GM21786 (cell line): ENCODE measurements around the gene SYT8.

Source experiments
- ATAC-seq: cut with Tn5 transposase; IDR thresholded peaks from one replicate; pipeline ENCODE4 v1.9.1; 2021; ENCODE audit not compliant: unreplicated experiment

The SYT8 gene

DNA sequence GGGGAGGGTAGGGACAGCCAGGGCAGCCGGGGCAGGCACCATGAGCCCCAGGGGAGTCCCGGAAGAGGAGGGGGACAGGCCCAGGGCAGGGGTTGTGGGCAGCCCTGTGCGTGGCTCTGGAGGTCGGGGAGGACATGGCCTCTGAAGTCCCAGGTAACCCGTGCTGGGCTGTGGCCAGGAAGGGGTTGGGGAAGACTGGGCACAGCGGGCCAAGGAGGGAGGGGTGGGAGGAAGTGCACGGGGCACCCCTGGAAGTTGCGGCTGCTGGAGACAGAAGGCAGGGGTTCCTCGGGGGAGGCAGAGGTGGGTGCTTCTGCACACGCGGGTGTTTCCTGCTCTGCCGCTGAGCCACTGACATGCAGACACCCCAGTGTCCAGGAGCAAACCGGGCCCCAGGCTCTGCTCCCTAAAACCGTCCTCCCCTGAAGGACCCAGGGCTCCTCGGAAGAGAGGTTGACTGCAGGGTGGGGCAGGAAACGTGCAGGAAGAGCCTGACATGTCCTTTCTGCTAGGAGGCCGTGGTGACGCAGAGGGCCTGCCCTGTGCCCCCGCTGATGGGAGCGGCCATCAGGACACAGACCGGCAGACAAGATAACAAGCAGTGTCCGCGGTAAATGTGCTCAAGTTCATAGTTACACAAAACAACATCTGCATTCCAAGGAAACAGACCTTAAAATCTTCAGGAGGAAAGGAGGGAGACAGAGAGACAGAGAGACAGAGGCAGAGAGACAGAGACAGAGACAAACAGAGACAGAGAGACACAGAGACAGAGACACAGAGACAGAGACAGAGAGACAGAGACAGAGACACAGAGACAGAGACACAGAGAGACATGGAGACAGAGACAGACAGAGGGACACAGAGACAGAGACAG, 9.7 kb downstream of the SYT8 start:
- no peak for ATAC-seq

DNA sequence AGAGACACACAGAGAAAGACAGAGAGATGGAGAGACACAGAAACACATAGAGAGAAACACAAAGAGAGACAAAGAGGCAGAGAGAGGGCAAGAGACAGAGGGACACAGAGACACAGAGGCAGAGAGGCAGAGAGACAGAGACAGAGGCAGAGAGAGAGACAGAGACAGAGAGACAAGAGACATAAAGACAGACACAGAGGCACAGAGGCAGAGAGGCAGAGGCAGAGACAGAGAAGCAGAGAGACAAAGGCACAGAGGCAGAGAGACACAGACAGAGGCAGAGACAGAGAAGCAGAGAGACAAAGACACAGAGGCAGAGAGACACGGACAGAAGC, 10.3 kb downstream of the SYT8 start:
- no peak for ATAC-seq

DNA sequence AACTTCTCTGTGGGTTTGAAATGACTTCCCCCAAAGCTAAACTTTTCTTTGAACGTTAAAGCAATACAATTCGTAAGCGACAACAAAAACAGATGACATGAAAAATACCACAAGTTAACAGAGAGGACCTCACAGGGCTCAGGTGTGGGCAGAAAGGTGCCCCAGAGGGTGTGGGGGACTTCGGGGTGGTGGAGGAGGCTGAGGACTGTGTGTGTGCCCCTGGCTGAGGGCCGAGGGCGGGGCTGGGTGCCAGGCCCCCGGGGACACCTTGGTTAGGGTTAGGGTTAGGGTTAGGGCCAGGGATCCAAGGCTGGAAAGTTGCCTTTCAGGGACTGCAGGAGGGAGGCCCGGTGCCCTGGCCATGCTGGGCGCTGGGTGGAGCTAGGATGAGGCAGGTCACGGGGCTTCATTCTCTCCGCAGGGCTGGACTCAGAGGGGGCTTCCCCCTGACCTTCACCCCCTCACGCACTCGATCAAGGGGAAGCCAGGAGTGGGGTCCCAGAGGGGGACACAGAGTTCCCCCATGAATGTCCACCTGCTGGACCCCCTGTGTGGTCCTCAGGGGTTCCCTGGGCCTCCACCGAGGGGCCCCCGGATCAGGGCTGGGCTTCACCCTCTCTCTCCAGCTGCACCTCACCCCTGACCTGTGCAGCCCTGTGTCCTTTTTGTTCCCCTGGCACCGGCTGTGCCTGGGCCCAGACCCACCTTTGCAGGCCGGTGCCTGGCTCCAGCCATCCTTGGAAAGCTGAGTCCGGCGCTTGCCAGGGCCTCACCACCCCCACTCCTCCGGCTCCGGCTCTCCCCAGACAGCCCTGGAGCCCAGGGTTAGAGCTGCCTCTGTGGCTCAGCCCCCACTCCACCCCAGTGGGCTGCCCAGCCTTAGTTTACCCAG, 11.0 kb downstream of the SYT8 start:
- no peak for ATAC-seq

DNA sequence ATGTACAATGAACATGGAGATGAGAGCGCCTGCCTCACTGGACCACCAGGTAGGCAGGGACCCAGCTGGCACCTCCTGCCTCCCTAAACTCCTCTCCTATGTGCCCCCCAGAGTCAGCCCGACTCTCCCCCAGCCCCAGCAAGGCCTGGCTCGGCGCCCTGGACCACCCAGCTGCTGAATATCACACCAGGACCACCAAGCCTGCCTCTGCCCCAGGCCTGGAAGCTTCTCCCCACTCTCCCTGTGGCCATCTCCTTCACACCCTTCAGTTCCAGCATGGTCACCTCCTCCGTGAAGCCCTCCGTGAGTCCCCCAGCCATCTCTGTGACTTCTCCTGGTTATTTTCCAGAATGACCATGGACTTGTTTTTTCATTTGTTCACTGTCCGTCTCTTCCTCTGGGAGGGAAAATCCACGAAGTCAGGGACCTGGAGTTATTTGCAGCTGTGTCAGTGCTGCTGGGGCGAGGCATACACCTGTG, 11.7 kb downstream of the SYT8 start:
- ATAC-seq = no peak

DNA sequence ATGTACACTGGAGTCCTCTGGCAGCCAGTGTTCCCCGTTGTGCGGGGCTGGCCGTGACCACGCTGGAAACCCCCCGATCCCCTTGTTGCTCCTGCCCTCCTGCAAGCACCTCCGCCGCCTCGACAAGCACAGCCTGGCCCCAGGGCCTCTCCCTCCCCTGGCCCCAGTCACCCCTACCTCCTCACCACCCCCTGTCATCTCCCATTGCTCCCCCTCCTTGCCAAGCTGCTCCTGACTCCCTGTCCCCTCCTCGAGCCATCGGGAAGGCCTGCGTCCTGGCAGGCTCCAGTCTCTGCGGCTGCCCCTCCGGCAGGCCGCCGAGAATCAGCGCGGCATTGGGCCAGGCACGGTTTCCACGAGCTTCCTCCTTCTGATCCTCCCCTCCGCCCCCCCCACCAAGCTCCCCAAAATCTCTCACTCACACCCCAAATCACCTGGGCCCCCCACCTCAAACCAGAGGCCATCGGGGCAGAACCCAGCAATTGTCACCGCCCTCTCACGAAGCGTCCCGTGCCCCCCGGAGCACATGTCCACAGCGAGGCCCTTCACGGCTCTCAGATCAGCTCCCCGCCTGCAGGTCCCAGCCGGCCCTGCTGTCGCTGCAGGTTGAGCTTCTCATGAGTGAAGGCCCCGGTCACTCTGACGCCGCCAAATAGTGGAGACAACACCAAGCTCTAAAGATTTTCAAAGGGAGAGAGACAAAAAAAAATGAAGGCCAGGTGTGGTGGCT, 12.4 kb downstream of the SYT8 start:
- ATAC-seq = no peak

DNA sequence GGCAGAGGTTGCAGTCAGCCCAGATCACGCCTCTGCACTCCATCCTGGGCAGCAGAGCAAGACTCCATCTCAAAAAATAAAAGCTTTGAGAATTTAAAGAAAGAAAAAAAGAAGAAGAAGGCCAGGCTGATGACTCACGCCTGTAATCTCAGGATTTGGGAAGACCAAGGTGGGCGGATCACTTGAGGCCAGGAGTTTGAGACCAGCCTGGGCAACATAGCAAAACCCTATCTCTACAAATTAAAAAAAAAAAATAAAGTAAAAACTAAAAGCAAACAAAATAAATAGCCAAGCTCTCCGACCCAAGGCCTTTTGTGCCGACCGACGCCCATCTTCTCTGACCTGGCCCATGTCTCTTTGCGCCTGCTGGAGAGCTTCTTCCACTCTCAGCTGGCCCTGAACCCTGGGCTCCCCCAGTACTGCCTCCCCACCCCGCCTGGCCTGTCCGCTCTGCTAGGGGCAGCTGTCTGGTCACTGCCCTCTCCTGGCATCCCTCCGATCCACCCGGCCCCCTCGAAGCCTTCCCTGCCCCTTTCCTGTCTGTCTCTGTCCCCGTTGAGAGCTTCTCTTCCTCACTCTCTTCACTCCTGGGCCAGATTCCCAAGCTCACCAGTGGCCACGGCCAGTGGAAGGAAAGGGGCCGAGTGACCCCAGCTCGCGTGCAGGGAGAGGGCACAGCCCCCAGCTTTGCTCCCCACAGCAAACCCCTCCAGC, 13.3 kb downstream of the SYT8 start:
- ATAC-seq = no peak

DNA sequence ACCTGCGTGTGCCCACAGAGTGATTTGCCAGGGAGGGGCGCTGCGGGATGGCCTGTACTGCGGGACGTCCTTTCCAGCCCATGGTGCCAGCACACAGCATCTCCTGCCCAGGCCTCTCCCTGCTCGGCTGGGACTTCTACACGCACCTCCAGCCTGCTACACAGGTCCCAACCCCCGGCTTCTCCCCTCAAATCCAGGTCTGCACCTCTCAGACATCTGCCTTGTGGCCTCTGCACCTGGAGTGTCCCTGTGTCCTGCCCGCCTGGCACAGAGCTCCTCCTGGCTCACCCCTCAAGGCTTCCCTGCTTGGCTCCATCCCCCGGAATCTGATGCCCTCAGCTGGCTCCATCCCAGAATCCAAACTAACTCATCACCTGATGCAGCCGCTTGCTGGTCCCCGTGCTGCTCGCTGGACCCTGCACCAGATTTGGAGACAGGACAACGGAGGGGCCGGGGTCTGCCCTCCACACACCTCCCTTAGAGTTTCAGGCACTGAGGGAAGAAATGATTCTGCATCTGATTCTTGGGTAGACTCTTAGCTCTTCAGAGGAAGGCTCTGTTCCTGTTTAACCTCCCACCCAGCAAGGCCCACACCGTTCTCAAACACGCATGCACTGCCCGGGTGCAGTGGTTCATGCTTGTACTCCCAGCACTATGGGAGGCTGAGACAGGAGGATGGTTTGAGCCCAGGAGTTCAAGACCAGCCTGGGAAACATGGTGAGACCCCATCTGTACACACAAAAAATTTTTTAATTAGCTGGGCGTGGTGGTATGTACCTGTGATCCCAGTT, 14.0 kb downstream of the SYT8 start:
- no peak for ATAC-seq

DNA sequence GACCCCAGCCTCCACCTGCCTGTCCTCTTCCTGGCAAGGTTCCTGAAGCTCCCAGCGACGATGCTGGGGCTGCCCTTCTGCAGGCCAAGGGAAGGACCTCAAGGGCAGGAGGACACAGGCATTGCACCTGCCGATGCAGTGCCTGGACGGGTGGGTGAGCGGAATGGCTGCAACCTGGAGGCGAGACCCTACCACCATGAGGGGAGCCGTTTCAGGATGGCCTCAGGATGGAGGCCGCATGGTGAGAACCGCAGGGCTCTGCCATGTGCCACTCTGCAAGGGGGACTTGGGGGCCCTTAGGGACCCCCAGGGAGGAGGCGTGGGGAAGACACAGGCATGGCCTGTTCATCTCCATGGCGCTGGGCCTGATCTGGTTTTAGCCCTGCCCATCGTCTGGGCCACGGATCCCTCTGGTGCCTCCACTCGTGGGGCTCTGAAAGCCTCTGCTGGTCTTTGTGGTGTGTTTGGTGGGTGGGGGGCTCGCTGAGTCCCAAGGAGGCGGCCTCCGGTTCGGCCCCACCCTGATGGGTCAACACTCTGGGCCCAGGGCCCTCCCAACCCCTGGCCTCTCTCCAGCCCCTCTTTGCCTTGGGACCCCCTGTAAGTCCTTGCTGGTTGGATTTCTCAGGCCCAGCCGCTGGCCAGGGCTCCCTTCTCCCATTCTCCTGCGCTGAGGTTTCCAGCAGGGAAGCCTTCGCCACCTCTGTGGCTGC, 16.8 kb downstream of the SYT8 start:
- ATAC-seq = no peak

DNA sequence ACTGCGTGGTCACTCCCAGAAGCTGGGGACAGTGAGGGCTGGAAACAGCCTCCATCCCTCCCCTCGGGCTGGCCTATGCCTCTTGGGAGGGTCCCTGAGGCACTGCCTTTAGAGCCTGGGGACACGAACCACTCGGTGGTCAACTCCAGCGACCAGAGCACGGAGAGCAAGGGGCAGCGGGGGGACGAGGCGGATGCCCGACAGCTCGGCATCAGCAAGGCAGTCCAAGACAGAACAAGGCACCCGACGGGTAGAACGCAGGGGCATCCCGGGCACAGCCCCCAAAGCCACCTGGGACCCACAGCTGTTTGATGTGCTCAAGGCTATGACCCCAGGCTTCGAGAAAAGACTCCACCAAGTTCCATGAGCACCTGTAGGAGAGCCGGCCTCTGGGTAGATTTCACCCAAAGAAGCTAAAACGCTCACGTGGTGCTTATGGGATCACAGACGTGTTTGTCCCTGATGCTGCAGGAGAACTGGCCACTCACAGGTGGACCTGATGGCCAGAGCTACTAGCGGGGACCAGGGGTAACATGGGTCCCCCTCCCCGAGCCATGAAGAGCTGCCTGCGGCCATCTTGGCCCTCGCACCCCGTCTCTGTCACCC, 17.6 kb downstream of the SYT8 start:
- no peak for ATAC-seq

DNA sequence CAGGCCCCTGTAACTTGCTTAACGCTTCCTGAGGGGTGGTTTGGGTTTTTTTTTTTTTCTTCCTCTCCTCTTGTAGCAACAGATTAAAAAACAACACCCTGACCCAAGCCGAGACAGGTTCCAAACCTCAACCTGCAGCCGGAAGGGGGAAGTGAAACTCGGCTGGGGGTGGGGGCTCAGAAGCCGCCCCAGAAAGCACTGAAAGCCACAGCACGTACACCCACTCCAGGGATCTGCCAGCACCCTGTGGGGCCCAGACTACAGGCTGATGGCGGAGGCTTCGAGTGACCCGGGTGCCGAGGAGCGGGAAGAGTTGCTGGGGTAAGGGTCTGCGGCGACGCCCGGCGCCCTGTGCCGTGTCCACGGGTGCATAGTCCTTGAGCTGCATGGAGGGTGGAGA, 18.1 kb downstream of the SYT8 start, which contains the start of gene LSP1:
Gene LSP1, plus strand, starts transcription at position 208 of the 400 bp plus-strand sequence. Its CDS starts 61 bp downstream, at position 269.
- ATAC-seq = peak; percentile 33

DNA sequence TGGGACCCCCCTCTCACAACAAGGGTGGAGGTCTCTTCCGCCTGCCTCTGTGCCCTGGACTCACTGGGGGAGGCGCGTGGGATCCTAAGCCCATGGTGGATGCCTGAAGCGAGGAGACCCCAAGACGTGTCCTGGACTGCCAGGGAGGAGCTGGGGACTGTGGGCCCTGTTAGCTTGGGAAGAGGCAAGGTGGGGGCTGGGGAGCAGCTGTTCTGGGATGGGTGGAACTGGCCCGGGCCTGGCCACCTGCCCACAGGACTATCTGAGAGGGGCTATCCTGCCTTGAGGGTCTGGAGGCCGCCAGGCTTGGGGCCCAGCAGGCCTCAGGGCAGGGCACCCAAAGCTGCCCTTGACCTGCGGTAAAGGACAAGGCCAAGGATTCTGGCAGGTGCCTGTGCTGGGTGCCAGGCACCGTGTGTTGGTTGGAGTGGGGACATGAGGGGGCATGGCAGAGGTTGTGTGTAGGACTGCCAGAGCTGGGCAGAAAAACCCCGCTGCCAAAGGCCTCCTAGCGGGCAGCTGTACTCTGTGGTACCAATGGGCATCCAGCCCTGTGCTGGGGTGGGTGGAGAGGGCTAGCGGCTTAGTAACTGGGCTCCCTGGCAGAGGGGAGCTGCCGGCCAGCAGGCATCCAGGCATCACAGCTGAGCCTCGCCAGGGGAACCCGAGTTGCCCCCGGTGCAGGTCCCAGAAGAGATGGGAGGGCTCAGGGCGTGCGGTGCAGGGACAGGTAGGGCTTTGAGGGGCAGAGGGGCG, 18.8 kb downstream of the SYT8 start:
- ATAC-seq = no peak

DNA sequence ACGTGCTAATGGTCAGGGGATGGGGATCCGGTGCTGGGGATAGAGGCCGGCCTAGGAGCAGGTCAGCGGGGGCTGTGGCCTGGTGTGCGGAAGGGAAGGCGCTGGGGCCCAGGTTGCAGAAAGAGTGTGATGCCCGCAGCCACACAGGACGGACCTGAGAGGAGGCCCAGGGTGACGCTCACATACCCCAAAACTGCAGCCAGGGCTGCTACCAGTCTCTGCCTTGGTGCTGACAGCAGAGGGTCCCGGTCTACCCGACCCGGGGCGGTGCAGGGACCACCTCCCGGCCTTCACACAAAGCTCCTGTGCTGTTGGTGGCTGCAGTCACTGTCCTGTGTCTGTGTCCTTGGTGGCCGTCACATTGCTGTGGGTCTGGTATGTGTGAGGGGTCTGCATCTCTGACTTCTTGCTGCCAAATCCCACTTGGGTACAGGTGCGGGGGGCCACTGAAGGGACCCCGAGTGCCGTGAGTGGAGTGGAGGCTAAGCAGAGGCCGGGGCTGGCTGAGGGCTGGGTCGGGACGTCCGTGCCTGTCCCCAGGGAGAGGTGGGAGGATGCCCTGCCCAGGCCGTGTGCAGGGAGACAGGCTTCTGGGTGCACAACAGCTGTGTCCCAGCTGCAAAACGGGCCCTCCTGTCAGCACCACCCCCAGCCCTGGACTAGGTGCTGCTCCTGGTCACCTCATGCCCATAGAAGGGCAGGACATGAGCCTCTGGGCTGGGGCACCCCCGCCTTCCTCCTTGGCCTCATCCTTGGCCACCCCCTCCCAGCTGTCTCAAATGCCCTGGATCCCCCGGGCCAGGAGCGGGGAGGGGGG, 19.6 kb downstream of the SYT8 start:
- ATAC-seq = peak; percentile 30

DNA sequence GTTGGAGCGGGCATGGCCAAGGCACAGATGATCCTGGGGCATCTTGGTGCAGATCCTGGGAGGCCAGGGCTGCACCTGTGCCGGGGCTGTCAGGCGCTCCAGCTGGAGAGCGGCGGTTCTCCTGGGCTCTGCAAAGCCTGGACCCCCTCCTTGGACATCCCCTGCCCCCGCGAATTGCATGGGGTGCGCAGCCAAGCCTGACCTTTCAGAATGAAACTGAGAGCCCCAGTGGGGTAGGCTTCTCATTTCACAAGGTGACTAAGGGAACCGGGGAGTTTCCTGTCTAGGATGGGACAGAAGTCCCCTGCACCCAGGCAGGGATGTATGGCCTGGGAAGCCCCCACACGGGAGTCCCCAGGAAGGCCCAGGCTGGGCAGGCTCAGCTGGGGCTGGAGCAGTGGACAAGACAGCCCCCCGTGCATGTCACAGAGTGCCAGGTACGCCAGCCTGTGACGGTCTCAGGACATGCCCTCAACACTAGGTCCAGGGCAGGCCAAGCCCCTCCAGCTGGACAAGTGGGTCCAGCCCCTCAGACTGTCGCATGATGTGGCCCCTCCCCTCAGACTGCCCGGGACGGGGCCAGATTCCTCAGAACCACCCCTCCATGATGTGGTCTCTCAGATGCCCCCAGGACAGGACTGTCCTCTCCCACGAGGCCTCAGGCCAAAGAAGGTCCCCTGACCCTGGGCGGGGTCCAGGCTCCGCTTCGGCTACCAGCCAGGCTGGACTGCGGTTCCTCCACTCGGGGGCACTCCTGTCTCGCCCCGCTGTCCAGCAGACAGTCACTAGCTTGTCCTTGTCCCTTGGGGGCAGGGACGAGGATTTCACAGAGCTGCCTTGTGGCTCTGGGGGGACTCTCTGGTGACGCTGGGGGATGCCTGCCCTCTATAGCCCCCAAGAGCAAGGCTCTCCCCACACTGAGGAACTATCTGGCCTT, 20.4 kb downstream of the SYT8 start:
- peak; percentile 44 for ATAC-seq

DNA sequence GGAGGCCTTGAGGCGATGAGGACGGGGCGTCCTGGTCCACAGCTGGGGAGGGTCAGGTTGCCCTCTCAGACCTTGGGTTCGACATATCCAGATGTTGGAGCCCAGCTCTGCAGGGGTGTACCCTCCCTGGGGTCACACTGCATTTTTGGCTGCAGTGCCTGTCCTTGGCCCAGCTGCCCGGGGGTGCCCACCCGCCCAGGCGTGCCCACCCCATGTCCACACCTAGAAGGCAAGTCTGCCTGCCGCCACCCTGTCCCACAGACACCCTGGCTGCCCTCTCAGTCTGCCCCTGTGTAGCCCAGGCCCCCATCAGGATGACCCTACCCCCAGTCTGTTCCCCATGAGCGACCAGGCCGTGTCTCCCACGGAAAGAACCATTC, 21.1 kb downstream of the SYT8 start:
- ATAC-seq = no peak

DNA sequence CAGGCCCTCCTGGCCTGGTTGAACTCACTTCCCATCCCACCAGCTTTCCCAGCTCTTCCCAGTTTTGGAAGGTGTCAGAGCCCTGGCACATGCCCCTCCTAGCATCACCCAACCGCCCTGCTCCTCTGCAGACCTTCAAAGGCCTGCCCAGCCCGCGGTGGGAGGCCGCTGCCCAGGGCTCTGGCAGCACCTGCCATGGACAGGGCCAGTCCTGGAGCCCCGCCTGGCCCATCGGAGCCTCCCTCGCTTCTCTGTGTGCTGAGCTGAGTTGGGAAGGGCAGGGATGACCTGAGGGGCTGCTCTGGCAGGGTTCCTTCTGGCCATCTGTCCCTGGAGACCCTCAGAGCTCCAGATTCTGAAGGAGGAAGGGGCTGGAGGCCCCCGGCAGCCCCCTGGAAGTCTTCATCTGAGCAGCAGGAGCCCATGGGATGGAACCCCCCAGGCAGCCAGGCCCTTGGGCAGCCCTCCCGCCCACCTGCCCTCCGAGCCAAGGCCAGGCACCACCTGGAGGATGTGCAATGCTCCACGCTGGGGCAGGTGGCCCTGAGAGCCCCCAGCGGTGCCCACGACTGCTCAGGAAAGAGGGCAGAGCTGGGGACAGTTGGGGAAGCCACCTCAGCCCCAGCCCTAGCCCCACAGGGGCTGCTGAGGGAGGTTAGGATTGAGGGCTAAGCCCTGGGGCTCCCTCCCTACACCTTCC, 21.7 kb downstream of the SYT8 start:
- ATAC-seq = no peak

DNA sequence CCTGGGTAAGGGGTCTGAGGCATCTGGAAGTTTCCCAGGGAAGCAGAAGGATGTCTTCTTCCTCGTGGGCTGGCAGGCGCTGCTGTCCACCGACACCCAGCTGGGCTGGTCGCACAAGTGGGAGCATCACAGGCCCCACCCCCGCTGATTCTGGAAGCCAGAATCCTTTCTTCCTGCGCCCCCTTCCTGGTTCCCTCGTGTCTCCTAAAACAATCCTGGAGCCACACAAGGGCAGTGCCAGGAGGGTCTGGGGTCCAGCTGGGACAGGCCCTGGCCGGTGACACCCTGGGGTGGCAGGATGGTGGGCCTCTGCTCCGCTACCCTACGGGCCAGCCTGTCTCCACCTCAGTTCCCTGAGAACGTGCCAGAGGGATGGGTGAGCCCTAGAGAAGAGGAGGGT, 22.3 kb downstream of the SYT8 start:
- no peak for ATAC-seq
